Right lobe of liver (tissue), 6 donors: ENCODE measurements around the gene BCOR. TPM values are rescaled to one million over a fixed set of nuclear protein-coding genes. Genes with fewer than 3 reads are reported as not detected.

Experiments
- ATAC-seq, 4 donors: fragments of 200-7000 bp; cut with Tn5 transposase; one replicate each; pipeline ENCODE4 v1.9.1; 2020; ENCODE audit warnings: mild to moderate bottlenecking in 4 of 4, moderate library complexity in 4 of 4
- DNase-seq, 3 donors: peaks; one replicate each; pipeline ENCODE4 v3.0.0-alpha.2; 2020
- H3K27ac ChIP-seq, 3 donors: fragments of 200-600 bp; one replicate each; pipeline ENCODE4 v1.8.0; 2022
- H3K27me3 ChIP-seq, 2 donors: fragments of 200-600 bp; one replicate each; pipeline ENCODE4 v1.8.0; 2022
- H3K36me3 ChIP-seq, 4 donors: fragments of 200-600 bp; sonication (generic) in 1 of 4; one replicate each; pipeline versions ENCODE4 v1.5.1 to v1.8.0; 2017 to 2022; ENCODE audit warnings: control low read depth in 1 of 4
- H3K4me1 ChIP-seq, 4 donors: fragments of 200-600 bp; sonication (generic) in 1 of 4; one replicate each; pipeline versions ENCODE4 v1.5.1 to v1.8.0; 2017 to 2022; ENCODE audit warnings: control low read depth in 1 of 4
- H3K4me3 ChIP-seq, 3 donors: fragments of 200-600 bp; one replicate each; pipeline ENCODE4 v1.8.0; 2022
- H3K9me3 ChIP-seq, 4 donors: fragments of 200-600 bp; sonication (generic) in 1 of 4; one replicate each; pipeline versions ENCODE4 v1.5.1 to v1.8.0; 2017 to 2022; ENCODE audit warnings: control low read depth in 1 of 4
- POLR2A ChIP-seq: fragments of 450-650 bp; IDR thresholded peaks from one replicate; pipeline ENCODE4 v1.6.1; 2017; ENCODE audit warnings: antibody characterized with exemption, mild to moderate bottlenecking
- WGBS: methylation state at CpG from one replicate; pipeline ENCODE4 v1.1.6; 2018; ENCODE audit warnings: low coverage, low lambda C conversion rate; ENCODE audit not compliant: insufficient coverage; ENCODE audit errors: missing lambda C conversion rate; 5-methylcytosine and 5-hydroxymethylcytosine counted together
- intact Hi-C, 2 donors: fragments of 100-400 bp; cut with DNase I; formaldehyde crosslinking; loops; one replicate each; pipeline versions ENCODE4 v1.11.2 to v1.14.1; 2022
- total RNA-seq, 6 experiments: library from RNA; depleted of rRNA in 2 of 6; stranded (reverse); fragments of >200 nt in 2 of 6; fragmentation: NEBNext Ultra II Directional in 3 of 6; extraction: Animal tissue kit (Norgen Biotek cat#: 25700) in 3 of 6; gene quantifications; one replicate each; pipeline versions ENCODE4 v1.1.0 to v1.2.4, GENCODE V29; 2016 to 2023
- TF ChIP-seq, protein P1 (sequence below), 4 donors: fragments of 200-600 bp in 3 of 4; fragments of 450-650 bp in 1 of 4; IDR thresholded peaks; one replicate each; pipeline versions ENCODE4 v1.5.1 to v1.8.0; 2016 to 2022; ENCODE audit warnings: antibody characterized with exemption in 4 of 4, mild to moderate bottlenecking in 2 of 4
- donor health status: DM: no; HTN: yes; CAD: no.
- donor health status: DM: no; HTN: no; CAD: no.
- donor health status: DM: no; HTN: no; CAD: no.
- donor health status: DM: no; HTN: yes; CAD: no.
- donor health status: DM: no; HTN: yes; CAD: no.

Gene BCOR
- total RNA-seq, 6 experiments from 2014 or later: 9.4 to 16.6 (median 12.0) TPM

DNA sequence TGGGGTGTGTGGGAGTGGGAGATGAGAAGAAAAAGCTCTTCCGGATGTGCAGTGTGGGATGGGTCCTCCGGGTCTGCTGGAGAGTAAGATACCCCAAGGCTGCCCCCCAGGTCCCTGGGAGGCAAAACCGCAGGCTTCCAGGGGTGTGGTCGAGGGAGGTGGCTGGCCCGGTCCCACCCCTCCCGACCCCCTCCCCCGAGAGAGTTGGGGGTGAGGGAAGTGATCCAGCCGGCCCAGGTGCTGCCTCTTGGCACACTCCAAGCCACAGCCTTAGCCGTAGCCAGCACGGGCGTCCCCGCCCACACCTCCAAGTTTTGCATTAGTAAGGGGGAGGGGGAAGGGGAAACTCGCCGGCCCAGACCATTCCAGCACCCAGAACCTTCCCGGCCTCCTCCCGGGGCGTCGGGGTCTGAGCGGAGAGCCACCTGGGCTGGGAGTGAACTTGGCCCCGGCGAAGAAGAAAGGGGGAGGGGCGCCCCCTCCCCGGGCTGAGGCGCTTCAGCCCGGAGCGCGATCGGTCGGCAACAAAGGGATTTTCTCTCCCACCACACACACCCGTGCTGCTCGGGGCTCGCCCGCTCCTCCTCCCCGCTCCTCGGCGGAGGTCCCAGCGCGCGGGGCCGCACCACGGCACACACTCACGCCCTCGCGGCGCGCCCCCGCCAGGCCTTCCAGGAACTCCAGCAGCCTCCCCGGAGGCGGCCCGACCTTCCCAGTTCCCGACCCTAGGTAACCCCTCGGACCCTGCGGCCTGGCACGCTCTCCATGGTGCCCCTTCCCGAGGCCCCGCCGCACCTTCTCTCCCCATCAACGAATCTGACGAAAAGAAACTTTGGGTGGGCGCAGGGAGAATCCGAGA is 14.4 kb downstream of the BCOR start:
- Histone ChIP-seq H3K9me3 (no peaks in the 10 kb centered on the region), H3K4me3 (peak overlapping the region; percentile 12 to 44 (median 38)), H3K36me3 (no peaks in the 10 kb centered on the region), H3K27ac (peak overlapping the region; percentile 29 to 79 (median 70)), H3K4me1 (peaks cover 0 to 27% (median 3%) of the 10 kb centered on the region in 4 donors), H3K27me3 (no peaks in the 10 kb centered on the region)
- intact Hi-C loops: no loop called here
- DNase-seq: peak; percentile 49 to 77 (median 66)
- TF ChIP-seq, protein P1, sequence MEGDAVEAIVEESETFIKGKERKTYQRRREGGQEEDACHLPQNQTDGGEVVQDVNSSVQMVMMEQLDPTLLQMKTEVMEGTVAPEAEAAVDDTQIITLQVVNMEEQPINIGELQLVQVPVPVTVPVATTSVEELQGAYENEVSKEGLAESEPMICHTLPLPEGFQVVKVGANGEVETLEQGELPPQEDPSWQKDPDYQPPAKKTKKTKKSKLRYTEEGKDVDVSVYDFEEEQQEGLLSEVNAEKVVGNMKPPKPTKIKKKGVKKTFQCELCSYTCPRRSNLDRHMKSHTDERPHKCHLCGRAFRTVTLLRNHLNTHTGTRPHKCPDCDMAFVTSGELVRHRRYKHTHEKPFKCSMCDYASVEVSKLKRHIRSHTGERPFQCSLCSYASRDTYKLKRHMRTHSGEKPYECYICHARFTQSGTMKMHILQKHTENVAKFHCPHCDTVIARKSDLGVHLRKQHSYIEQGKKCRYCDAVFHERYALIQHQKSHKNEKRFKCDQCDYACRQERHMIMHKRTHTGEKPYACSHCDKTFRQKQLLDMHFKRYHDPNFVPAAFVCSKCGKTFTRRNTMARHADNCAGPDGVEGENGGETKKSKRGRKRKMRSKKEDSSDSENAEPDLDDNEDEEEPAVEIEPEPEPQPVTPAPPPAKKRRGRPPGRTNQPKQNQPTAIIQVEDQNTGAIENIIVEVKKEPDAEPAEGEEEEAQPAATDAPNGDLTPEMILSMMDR (IDR thresholded peaks at IDR 0.05): no peak
- no peak for TF ChIP-seq POLR2A
- 8% methylated on average over 11 of the region's 61 CpGs for WGBS
- peak; percentile 57 to 72 (median 66) for ATAC-seq

DNA sequence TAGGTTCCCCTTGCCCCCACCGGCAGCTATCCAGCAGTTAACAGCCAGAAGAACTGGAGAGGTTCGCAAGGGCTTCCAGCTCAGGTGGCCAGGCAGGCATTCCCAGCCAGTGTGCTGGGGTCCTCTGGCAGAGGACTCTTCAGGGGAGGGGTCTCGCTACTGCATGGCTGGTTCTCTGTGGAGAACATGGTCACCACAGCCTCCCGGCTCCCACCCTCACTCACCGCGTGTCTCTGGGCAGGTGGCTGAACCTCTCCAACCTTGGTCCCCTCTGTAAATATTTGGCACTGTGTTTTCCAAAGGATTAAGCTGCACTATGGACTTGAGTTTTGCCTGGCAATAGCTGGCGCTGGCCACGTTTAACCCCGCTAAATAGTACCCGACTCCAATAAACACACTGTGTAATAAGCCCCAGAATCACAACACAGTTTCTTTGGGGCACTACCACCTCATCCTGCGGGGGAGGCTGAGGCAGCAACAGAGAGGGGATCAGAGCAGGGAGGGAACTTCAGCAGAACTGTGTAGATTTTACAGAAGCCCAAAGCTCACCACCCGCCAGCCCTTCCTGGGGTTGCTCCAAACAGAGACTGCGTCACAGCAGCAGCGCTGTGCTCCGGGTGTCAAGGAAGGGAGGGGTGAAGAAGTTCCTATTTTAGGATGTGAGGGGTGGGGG is 15.2 kb downstream of the BCOR start:
- WGBS: 13% methylated on average over 11 of the region's 15 CpGs
- Histone ChIP-seq H3K27ac (peak overlapping the region in 2 of 3 donors; percentile 70 to 79), H3K27me3 (no peaks in the 10 kb centered on the region), H3K9me3 (no peaks in the 10 kb centered on the region), H3K4me1 (peaks cover 0 to 21% (median 2%) of the 10 kb centered on the region in 4 donors), H3K4me3 (peak overlapping the region in 2 of 3 donors; percentile 0 to 44), H3K36me3 (peaks cover 0 to 2% (median 0%) of the 10 kb centered on the region in 4 donors)
- TF ChIP-seq POLR2A: no peak
- TF ChIP-seq, protein P1 (IDR thresholded peaks at IDR 0.05): no peak
- intact Hi-C loops: no loop called here
- DNase-seq (peak in 2 of 3 donors; percentile 66 to 75), ATAC-seq (peak; percentile 63 to 77 (median 70))

DNA sequence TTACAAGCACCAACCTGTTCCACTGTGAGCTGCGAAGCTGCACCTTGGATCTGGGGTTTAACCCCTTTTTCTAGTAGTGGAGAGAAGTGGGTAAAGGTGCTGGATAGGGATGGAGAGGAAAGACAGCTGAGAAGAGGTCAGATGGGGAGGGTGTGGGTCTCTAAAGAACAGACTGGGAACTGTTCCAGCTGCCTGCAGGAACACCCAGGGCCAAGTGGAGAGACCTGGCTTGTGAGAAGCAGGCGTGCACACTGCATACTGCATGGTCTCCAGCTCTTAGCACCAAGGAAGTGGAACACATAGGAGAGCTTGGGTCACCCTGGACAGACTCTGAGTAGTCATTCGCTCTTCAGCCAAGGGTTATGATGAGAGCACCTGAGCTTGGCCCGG is 16.1 kb downstream of the BCOR start:
- intact Hi-C loops: no loop called here
- Histone ChIP-seq H3K4me3 (no peak overlapping the region), H3K4me1 (peaks cover 0 to 24% (median under 1%) of the 10 kb centered on the region in 4 donors), H3K27ac (peak overlapping the region in 2 of 3 donors; percentile 60 to 79), H3K36me3 (peaks cover 0 to 3% (median 0%) of the 10 kb centered on the region in 4 donors), H3K9me3 (no peaks in the 10 kb centered on the region), H3K27me3 (no peaks in the 10 kb centered on the region)
- DNase-seq (peak in 1 of 3 donors; percentile 37), ATAC-seq (peak; percentile 8 to 25 (median 10))
- 19% methylated on average over 3 of the region's 4 CpGs for WGBS
- TF ChIP-seq POLR2A: no peak
- TF ChIP-seq, protein P1 (IDR thresholded peaks at IDR 0.05): no peak

DNA sequence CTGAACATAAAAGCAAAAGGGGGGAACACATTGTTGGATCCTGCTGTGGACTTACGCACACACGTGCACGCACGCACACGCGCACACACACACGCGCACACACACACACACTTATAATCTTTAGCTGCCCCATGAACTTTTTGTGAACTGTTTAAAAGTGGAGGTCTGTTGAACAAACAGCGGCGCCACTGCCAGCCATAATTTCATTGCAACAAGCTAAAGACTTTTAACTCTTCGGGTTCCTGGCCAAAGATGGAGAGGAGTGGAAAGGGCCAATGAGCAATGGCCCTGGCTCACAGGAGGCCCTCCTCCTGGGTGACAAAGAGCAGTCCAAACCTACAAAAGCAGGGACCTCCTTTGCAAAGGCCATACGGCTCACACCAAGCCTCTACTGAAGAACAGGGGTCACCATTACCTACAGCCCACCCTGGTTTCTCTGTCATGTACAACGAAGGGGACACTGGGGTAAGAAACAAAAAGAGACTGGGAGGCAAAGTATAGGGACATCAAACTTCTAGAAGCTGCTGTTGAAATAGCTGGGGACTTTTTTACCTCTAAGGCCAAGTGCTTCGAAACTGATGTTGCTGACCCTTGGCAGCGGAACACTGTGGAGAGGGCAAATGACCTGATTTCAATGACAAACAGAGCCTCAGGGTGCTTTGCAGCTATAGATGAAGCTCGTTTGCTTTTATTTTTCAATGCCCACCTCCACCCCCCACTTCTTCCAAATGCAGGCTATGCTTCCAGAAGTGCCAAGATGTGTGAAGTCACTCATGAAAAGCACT is 16.7 kb downstream of the BCOR start:
- Histone ChIP-seq H3K36me3 (peaks cover 0 to 6% (median 0%) of the 10 kb centered on the region in 4 donors), H3K9me3 (no peaks in the 10 kb centered on the region), H3K4me3 (no peak overlapping the region), H3K27ac (peak overlapping the region in 2 of 3 donors; percentile 60 to 79), H3K4me1 (peaks cover 0 to 24% (median 0%) of the 10 kb centered on the region in 4 donors), H3K27me3 (no peaks in the 10 kb centered on the region)
- 36% methylated on average over 16 of the region's 16 CpGs for WGBS
- no peak for TF ChIP-seq POLR2A
- TF ChIP-seq, protein P1 (IDR thresholded peaks at IDR 0.05): no peak
- DNase-seq (peak in 2 of 3 donors; percentile 55 to 60), ATAC-seq (peak; percentile 32 to 48 (median 40))
- intact Hi-C loops: no loop called here
